GM13977 (cell line): ENCODE measurements around the gene MRPS18C.

Experiments
- DNase-seq: peaks from one replicate; pipeline ENCODE4 v3.0.0; 2012; ENCODE audit warnings: low spot score
- in situ Hi-C: fragments of 300-500 bp; cut with MboI; formaldehyde crosslinking; loops from one replicate; pipeline ENCODE4 v1.12.0; 2022; ENCODE audit warnings: low sequenced_read_pairs, low pct_unique_long_range_greater_than_20kb, mixed read lengths, inconsistent platforms; ENCODE audit not compliant: unreplicated experiment
- TF ChIP-seq, protein P1 (sequence below): IDR thresholded peaks from 2 replicates; pipeline ENCODE4 v1.5.1; 2012; ENCODE audit warnings: mild to moderate bottlenecking, control low read depth; ENCODE audit not compliant: insufficient read depth; ENCODE audit errors: extremely low read depth, missing control alignments

The MRPS18C gene

GRCh38 chr4:83455281-83456183, at the start of gene MRPS18C, which contains the start of gene HELQ:
MRPS18C (plus strand) TSS chr4:83456058; CDS start chr4:83456078, 20 bp downstream.
HELQ (minus strand) TSS chr4:83455823; CDS start chr4:83455693, 130 bp downstream.
- DNase-seq = peak; percentile 92
- in situ Hi-C loops = loop anchor here (25.0 kb wide), 1 partner anchor 393 kb away; no protein-coding TSS in a partner anchor
- TF ChIP-seq, protein P1, sequence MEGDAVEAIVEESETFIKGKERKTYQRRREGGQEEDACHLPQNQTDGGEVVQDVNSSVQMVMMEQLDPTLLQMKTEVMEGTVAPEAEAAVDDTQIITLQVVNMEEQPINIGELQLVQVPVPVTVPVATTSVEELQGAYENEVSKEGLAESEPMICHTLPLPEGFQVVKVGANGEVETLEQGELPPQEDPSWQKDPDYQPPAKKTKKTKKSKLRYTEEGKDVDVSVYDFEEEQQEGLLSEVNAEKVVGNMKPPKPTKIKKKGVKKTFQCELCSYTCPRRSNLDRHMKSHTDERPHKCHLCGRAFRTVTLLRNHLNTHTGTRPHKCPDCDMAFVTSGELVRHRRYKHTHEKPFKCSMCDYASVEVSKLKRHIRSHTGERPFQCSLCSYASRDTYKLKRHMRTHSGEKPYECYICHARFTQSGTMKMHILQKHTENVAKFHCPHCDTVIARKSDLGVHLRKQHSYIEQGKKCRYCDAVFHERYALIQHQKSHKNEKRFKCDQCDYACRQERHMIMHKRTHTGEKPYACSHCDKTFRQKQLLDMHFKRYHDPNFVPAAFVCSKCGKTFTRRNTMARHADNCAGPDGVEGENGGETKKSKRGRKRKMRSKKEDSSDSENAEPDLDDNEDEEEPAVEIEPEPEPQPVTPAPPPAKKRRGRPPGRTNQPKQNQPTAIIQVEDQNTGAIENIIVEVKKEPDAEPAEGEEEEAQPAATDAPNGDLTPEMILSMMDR = peak; percentile 23

GRCh38 chr4:83408908-83409307, 47.0 kb upstream of the MRPS18C start:
- in situ Hi-C loops = no loop called here
- no peak for DNase-seq
- TF ChIP-seq, protein P1 = no peak

DNA sequence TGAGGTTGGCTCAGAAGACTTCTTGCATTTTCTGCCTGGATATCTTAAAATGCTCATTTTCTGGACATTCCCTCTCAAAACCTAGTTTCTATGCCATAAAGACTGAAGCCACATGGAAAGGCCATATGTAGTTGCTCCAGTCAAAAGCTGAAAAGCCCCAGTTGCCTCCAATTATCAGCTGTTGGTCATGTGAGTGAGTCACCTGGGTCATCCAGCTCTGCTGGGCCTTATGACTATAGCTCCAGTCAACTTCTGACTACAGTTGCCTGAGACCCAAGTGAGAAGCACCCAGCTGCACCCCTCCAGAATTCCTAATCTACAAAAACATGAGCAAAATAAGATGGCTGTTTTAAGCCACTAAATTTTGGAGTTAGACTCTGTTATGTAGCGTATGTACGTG, 42.2 kb upstream of the MRPS18C start:
- in situ Hi-C loops = no loop called here
- TF ChIP-seq, protein P1 = no peak

GRCh38 chr4:83417566-83417965, 38.3 kb upstream of the MRPS18C start:
- no peak for DNase-seq
- TF ChIP-seq, protein P1 = no peak
- in situ Hi-C loops = no loop called here

More for the DNA sequence above, 42.2 kb upstream of the MRPS18C start:
- DNase-seq = no peak

- no peak for DNase-seq
- TF ChIP-seq, protein P1 = no peak
- in situ Hi-C loops = no loop called here
Observed at GRCh38 chr4:83418211-83418610, 37.6 kb upstream of the MRPS18C start.

DNA sequence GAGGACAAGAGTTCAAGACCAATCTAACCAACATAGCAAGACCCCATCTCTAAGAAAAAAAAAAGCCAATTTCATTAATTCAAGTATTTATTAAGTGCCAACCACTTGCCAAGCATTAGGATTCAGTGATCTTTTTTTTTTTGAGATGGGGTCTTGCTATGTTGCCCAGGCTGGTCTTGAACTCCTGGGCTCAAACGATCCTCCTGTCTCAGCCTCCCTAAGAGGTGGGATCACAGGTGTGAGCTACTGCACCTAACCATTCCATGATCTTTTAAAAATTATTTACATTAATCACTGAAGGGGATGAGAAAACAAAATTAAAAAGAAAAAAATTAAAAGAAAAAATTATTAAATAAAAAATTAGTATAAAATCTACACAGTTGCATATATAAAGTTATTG, 24.7 kb upstream of the MRPS18C start:
- in situ Hi-C loops = no loop called here
- no peak for DNase-seq
- TF ChIP-seq, protein P1 = no peak
